Ramos (cell line): Measurements from ENCODE around the gene KRTAP20-1.

ENCODE experiments used
- in situ Hi-C: fragments of 300-500 bp; cut with MboI; formaldehyde crosslinking; loops from one replicate; pipeline ENCODE4 v1.14.3; 2022; ENCODE audit warnings: low sequenced_read_pairs; ENCODE audit not compliant: unreplicated experiment

KRTAP20-1 gene, protein sequence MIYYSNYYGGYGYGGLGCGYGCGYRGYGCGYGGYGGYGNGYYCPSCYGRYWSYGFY

GRCh38 chr21:30616125-30616524, at the start of gene KRTAP20-1:
TSS of gene KRTAP20-1 (plus strand) at chr21:30616425. CDS start at chr21:30616455, 30 bp downstream.
- in situ Hi-C loops = no loop called here

GRCh38 chr21:30567617-30568016, 48.6 kb upstream of the KRTAP20-1 start:
- in situ Hi-C loops = no loop called here

GRCh38 chr21:30577766-30578165, 38.5 kb upstream of the KRTAP20-1 start:
- in situ Hi-C loops = no loop called here

DNA sequence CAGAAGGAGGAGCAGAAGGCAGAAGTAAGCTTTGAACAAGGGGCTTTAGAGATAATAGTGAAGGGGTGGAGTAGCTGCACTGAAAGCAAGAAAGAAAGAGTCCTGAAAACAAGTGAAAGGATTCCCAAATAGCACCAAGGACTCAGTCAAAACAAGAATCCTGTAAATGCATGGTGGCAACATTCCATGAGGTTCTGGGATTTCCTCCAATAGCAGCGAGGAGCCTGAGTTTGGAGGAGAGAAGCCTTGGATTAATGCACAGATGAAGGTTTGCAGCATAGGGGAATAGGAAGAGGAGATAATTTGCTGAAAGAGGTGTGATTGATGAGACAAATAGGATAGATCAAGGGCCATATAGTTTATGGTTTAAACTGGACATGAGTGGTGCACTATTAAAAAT, 36.9 kb upstream of the KRTAP20-1 start:
- in situ Hi-C loops = no loop called here

DNA sequence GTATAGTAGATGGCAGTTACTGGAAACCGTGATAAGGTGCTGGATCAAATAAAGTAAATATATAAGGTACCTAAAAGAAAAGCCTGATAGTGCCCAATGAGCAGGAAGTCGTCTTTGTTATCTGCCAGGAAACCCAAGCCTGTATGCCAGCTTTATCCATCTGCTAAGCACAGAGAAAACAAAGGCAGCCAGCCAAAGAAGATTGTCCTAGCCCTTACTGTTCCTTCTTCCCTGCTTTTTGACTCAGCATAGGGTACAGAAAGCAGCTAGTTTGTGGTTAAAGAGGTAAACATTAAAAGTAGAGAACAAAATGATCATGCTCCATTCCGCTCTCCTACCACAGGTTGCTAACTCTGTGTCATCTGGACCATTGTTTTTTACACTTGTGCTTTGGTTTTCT, 36.1 kb upstream of the KRTAP20-1 start:
- in situ Hi-C loops = no loop called here

DNA sequence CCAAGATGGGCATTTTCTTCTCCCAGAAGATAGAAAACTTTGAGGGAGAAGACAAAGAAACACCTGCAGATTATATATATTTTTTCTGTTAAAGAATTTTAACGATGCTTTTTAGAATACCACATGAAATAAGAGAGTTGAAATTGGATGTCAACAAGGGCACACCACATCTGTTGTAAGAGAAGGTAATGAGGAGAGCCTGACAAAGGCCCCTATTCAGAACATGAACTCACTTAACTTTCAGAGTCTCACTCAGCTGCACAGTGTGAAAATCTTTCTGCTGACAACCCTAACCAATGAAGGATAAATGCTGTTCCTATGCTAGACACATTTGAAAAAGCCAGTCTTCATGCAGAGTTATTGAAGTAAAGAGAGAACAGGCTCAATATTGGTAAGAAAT, 33.4 kb upstream of the KRTAP20-1 start:
- in situ Hi-C loops = no loop called here

DNA sequence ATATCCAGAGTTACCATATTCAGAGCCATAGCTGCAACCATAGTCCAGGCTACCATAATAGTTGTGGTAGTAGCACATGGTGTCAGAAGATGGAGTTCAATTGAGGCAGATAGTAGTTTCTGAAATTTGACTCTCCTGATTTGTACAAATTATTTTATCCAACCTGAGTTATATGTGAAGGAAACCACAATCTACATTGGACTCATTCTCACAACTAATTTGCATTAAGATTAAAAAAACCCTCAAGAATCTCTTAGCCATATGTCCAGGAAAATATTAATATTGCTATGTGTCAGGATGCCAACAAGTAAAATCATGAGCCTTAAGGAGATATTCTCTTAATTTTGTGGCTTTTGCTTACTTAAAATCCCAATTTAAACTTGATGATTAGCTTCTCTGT, 25.9 kb upstream of the KRTAP20-1 start, which contains the start of gene KRTAP22-2:
Gene KRTAP22-2 (minus strand): TSS at position 101 of the 400 bp plus-strand sequence.
- in situ Hi-C loops = no loop called here

- in situ Hi-C loops = no loop called here
These were observed 24.1 kb upstream of the KRTAP20-1 start, which contains the start of gene KRTAP6-3 for GRCh38 chr21:30592140-30592539. TSS of gene KRTAP6-3 (plus strand) at chr21:30592440. CDS start at chr21:30592446, 6 bp downstream.

DNA sequence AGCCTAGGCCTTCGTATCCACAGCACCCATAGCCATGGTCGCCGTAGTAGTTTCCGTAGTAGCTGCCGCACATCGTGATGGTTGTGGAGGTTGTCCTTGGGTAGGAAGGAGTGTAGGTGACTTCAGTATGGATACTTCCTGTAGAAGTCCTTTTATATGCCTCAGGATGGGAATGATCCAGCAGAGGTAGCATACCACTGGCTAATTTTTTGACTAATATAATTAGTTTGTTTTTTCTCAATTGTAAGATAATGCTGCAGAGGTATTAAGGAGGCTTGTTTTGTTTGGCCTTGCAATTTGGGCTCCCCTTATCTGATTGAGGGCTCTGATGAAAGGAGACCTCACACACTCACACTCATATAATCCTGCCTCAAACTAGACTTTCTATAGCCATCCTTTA, 17.4 kb upstream of the KRTAP20-1 start, which contains the start of gene KRTAP6-2:
Gene KRTAP6-2 (minus strand): TSS at position 101 of the 400 bp plus-strand sequence. CDS start 28 bp downstream, at position 73.
- in situ Hi-C loops = no loop called here

DNA sequence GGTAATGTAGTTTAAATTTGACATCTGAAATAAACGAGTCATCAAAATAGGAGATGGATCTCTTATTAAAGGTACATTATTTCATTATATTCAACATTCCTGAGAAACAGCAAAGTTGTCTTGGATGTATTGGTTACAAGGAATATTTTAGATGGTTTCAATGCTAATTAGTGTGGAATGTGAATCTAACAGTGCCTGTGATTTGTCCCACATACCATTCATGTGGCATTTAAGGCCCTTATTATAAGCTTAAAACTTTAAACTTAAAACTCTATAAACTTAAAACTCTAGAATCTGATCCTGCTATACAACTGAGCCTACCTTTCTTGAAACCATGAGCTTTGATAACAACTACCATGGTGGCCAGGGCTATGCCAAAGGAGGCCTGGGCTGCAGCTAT, 15.4 kb upstream of the KRTAP20-1 start, which contains the start of gene KRTAP22-1:
Gene KRTAP22-1 (plus strand): TSS at position 301 of the 400 bp plus-strand sequence.
- in situ Hi-C loops = no loop called here

DNA sequence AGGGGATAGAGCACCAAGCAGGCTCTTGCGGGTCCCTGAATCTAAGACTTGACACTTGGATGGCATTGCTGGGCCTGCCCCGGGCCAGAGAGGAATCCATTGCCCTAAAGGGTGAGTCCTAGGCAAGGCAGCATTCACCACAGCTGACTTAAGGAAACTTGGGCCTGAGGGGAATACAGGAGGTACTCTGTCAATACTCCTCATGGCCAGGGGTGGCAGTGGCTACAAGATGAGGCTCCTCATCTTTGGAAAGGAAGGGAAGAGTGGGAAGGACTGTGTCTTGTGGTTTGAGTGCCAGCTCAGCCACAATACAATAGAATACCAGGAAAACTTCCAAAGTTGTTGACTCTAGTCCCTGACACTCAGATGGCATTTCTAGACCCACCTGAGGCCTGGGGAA, 10.3 kb upstream of the KRTAP20-1 start:
- in situ Hi-C loops = no loop called here

DNA sequence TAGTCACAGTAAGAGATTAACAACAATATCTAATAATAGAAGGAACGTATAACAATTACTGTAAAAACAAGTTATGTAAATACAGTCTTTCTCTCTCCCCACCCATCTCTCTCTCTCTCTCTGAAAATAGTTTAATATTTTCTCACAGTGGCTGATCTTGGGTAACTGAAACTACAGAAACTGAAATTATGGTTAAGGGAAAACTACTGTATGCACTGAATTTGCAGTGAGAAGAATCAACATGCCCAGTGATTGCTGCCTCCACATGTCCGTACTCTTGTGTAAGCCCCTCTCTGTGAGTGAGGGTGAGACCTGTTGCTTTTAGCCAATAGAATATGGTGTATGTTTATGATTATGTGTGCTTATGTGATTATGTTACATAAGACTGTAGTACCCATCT, 4.1 kb upstream of the KRTAP20-1 start:
- in situ Hi-C loops = no loop called here

GRCh38 chr21:30613836-30614235, 2.4 kb upstream of the KRTAP20-1 start, which contains the start of gene KRTAP6-1:
TSS of gene KRTAP6-1 (minus strand) at chr21:30613930. CDS start at chr21:30613904, 26 bp downstream.
- in situ Hi-C loops = no loop called here

DNA sequence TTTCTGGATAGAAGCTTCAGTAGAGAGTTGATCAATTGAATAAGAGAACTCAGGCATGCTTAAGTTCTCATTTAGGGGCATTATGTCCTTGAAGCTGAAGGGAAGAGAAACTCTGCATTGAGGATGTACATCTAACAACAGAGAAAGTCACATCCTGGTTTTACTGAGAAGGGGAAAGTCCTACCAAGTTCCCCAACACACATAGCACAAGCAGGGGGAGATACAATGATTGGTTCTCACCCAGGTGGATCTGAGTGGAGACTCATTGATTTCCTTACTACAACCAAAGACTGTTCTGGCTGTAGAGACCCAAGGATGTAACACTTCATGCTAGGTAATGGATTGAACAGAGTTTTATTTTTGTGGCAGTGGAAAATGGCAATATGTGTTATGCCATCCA, 1.0 kb upstream of the KRTAP20-1 start:
- in situ Hi-C loops = no loop called here

- in situ Hi-C loops = no loop called here
These were observed 3.9 kb downstream of the KRTAP20-1 start for GRCh38 chr21:30620080-30620479.

GRCh38 chr21:30620522-30620921, 4.3 kb downstream of the KRTAP20-1 start, which contains the start of gene KRTAP20-4:
TSS of gene KRTAP20-4 (plus strand) at chr21:30620627.
- in situ Hi-C loops = no loop called here

- in situ Hi-C loops = no loop called here
These were observed 7.1 kb downstream of the KRTAP20-1 start for GRCh38 chr21:30623362-30623761.

DNA sequence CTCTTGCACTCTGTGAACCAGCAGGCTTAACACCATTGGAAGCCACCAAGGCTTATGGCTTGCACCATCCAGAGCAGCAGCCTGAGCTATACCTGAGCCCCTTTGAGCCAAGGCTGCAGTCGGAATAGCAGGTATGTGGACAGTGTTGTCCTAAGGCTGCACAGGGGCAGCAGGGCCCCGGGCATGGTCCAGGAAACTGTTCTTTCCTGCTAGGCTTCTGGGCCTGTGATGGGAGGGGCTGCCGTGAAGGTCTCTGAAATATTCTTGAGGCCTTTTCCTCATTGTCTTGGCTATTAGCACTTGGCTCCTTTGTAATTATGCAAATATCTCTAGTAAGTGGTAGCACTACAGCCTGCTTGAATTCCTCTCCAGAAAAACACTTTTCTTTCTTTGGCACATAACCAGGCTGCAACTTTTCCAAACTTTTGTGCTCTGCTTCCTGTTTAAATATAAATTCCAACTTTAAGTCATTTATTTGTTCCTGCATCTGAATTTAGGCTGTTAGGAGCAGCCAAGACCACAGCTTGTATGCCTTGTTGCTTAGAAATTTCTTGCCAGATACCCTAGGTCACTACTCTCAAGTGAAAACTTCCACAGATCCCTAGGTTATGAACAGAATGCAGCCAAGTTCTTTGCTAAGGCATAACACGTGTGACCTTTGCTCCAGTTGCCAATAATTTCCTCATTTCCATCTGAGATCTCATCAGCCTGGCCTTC, 9.4 kb downstream of the KRTAP20-1 start:
- in situ Hi-C loops = no loop called here

DNA sequence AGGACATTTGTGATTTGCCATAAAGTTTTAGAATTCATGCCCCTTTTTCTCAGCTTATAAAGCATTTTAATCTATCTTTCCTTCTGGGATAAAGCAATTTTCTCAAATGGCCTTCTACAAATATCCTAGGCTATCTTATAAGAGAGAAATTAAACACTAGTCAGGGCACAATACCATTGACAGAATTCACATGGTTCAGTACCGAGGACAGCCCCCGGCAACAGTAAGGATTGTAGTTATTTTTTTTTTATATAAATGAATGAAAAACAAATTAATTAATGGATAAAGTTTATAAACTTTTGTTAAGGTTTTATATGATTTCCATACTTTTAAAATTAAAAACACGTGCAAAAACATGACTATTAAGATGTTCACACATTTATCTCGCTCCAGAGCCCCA, 11.9 kb downstream of the KRTAP20-1 start:
- in situ Hi-C loops = no loop called here

DNA sequence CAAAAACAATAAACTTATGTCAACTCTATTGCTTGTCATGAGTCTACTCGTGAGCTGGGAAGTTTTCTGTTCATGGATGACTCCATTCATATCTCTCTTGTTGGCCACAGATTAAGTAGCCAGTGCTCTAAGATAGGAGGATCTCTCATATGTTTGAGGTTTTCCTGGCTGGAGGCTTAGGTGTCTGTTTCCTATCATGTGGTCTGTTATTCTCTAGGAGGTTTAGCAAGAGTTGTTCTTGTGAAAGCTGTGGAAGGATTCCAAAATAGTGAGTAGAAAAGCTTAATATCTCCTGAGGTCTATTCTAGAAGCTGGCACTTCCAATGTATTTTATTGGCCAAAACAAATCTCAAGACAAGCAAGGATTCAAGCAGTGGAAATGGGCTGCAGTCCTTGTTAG, 13.0 kb downstream of the KRTAP20-1 start:
- in situ Hi-C loops = no loop called here

DNA sequence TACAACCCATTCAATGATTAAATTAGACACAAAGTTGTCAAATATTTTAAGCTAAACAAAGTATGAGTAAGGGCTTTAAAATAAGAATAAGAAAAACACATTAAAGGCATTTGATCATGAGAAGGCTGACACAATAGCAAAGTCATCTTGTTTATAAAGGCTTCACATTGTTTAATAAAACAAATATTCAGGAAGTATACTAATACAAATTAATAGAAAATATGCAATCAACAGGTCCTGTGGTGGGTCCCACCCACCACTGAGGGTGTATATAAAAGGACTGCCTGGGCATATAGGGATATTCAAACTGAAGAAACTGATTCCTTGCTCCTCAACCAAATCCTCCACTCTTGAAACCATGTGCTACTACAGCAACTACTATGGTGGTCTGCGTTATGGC, 18.7 kb downstream of the KRTAP20-1 start, which contains the start of gene KRTAP20-2:
Gene KRTAP20-2 (plus strand): TSS at position 301 of the 400 bp plus-strand sequence. CDS start 58 bp downstream, at position 359.
- in situ Hi-C loops = no loop called here
